Neuronal stem cell (in vitro differentiated cells): ENCODE data around the gene C16orf87.

ENCODE experiments used
- DNase-seq: peaks from one replicate; pipeline ENCODE4 v3.0.0-alpha.2; 2013; ENCODE audit warnings: low spot score
- H2AFZ ChIP-seq: one replicate; pipeline ENCODE4 v1.6.1; 2013; ENCODE audit warnings: mild to moderate bottlenecking, low read length, inconsistent platforms
- H2AK5ac ChIP-seq: 2 replicates; pipeline ENCODE4 v1.6.1; 2013; ENCODE audit warnings: low read depth, mild to moderate bottlenecking, inconsistent platforms, low read length, moderate library complexity, mixed read lengths
- H2BK120ac ChIP-seq: 2 replicates; pipeline ENCODE4 v1.6.1; 2013; ENCODE audit warnings: low read depth, mild to moderate bottlenecking, inconsistent platforms, low read length, moderate library complexity, mixed read lengths
- H2BK12ac ChIP-seq: one replicate; pipeline ENCODE4 v1.6.1; 2013; ENCODE audit warnings: low read length, inconsistent platforms
- H2BK15ac ChIP-seq: 2 replicates; pipeline ENCODE4 v1.6.1; 2013; ENCODE audit warnings: mild to moderate bottlenecking, low read length, inconsistent platforms, mixed read lengths
- H2BK5ac ChIP-seq: one replicate; pipeline ENCODE4 v1.6.1; 2013; ENCODE audit warnings: inconsistent platforms, mild to moderate bottlenecking, low read length, moderate library complexity
- H3K14ac ChIP-seq: one replicate; pipeline ENCODE4 v1.6.1; 2013; ENCODE audit warnings: low read length, inconsistent platforms
- H3K18ac ChIP-seq: 2 replicates; pipeline ENCODE4 v1.6.1; 2013; ENCODE audit warnings: low read length, inconsistent platforms
- H3K23ac ChIP-seq: 2 replicates; pipeline ENCODE4 v1.6.1; 2013; ENCODE audit warnings: low read depth, mild to moderate bottlenecking, mixed read lengths, low read length, inconsistent platforms; ENCODE audit not compliant: poor library complexity
- H3K27ac ChIP-seq: replicated peaks from 3 replicates; pipeline ENCODE4 v1.5.1; 2013; ENCODE audit warnings: low read length, inconsistent platforms
- H3K27me3 ChIP-seq, 3 experiments: 2 replicates each; pipeline ENCODE4 v1.6.1; 2013; ENCODE audit warnings: low read length in 3 of 3, mild to moderate bottlenecking in 2 of 3, inconsistent platforms in 1 of 3, low read depth in 1 of 3, mixed read lengths in 1 of 3, moderate library complexity in 1 of 3; ENCODE audit not compliant: control insufficient read depth in 3 of 3, insufficient read depth in 3 of 3
- H3K36me3 ChIP-seq, 2 donors: replicated peaks in 1 of 2; 2 replicates each; pipeline ENCODE4 v1.6.1; 2013; ENCODE audit warnings: low read length in 2 of 2; ENCODE audit not compliant: control insufficient read depth in 2 of 2, insufficient read depth in 2 of 2
- H3K4ac ChIP-seq: 2 replicates; pipeline ENCODE4 v1.6.1; 2013; ENCODE audit warnings: inconsistent platforms, mild to moderate bottlenecking, low read length, moderate library complexity
- H3K4me1 ChIP-seq, 2 donors: 1 replicate in 1 of 2; 2 replicates in 1 of 2; pipeline ENCODE4 v1.6.1; 2013; ENCODE audit warnings: low read length in 2 of 2, low read depth in 1 of 2; ENCODE audit not compliant: control insufficient read depth in 2 of 2, insufficient read depth in 1 of 2
- H3K4me2 ChIP-seq: one replicate; pipeline ENCODE4 v1.6.1; 2013; ENCODE audit warnings: mild to moderate bottlenecking, low read length, inconsistent platforms; ENCODE audit not compliant: insufficient read depth, poor library complexity, severe bottlenecking
- H3K4me3 ChIP-seq, 2 donors: 2 replicates each; pipeline ENCODE4 v1.5.1; 2013; ENCODE audit warnings: low read length in 2 of 2, mild to moderate bottlenecking in 2 of 2, inconsistent platforms in 1 of 2, moderate library complexity in 1 of 2
- H3K79me1 ChIP-seq: one replicate; pipeline ENCODE4 v1.6.1; 2013; ENCODE audit warnings: low read depth, mild to moderate bottlenecking, inconsistent platforms, low read length, moderate library complexity
- H3K9ac ChIP-seq: one replicate; pipeline ENCODE4 v1.6.1; 2013; ENCODE audit warnings: mild to moderate bottlenecking, low read depth, low read length, inconsistent platforms; ENCODE audit not compliant: poor library complexity
- H3K9me3 ChIP-seq, 2 donors: replicated peaks in 1 of 2; 2 replicates each; pipeline versions ENCODE3 to v1.6.1; 2013; ENCODE audit warnings: low read length in 2 of 2, mild to moderate bottlenecking in 2 of 2, inconsistent platforms in 1 of 2, low read depth in 1 of 2, mixed read lengths in 1 of 2, moderate library complexity in 1 of 2; ENCODE audit not compliant: control insufficient read depth in 2 of 2, insufficient read depth in 1 of 2
- H4K8ac ChIP-seq: one replicate; pipeline ENCODE4 v1.6.1; 2013; ENCODE audit warnings: low read depth, mild to moderate bottlenecking, inconsistent platforms, low read length, moderate library complexity
- H4K91ac ChIP-seq: one replicate; pipeline ENCODE4 v1.6.1; 2013; ENCODE audit warnings: low read length, low read depth, mild to moderate bottlenecking, inconsistent platforms; ENCODE audit not compliant: poor library complexity
- WGBS, 2 donors: extraction: QIAGEN DNeasy Blood & Tissue Kit; methylation state at CpG; one replicate each; pipeline ENCODE4 v1.1.7; 2013; ENCODE audit warnings: missing lambda C conversion rate in 2 of 2, mixed read lengths in 1 of 2; ENCODE audit not compliant: insufficient read length in 2 of 2, insufficient replicate concordance in 1 of 2; ENCODE audit errors: extremely low coverage in 2 of 2; 5-methylcytosine and 5-hydroxymethylcytosine counted together

The C16orf87 gene

DNA sequence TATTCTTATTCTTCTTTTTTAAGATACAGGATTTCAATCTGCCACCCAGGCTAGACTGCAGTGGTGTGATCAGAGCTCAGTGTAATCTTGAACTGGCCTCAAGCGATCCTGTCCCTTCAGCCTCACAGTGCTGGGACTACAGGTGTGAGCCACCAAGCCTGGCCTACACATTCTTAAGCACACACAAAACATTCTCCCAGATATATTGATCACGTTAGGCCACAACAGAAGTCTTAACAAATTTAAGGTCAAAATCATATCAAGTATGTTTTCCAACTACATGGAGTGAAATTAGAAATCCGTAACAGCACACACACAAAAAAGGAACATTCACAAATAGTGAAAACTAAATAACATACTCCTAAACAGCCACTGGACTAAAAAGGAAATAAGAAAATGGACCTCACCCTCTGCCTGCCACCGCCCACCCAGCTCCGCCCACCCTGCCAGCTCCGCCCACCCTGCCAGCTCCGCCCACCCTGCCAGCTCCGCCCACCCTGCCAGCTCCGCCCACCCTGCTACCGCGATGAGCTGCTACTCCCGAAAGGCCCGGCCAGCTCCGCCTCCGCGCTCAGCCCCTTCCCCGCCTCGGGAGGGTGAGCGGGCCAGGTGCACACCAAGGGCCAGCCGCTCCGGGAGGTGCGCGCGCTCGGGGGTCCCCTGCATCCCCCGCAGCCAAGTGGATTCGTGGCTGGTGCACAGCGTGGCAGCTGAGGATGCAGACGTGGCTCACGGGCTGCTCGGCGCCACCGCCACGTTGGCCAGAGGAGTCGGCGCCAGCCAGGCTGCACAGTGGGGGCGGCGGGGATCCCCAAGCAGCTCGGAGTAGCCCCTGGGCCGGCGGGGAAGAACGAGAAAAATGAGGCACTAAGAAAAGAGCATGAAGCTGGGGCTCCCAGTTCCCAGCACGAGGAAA, 41.2 kb downstream of the C16orf87 start:
- H3K79me1 ChIP-seq, result no peaks in the 10 kb centered on the region
- H2BK120ac ChIP-seq, result no peak overlapping the region
- peak overlapping the region; percentile 80 for H2AFZ ChIP-seq
- H3K14ac ChIP-seq, result peak overlapping the region; percentile 86
- H3K4me1 ChIP-seq, result no peaks in the 10 kb centered on the region
- peaks cover 0 to 18% of the 10 kb centered on the region in 2 donors for H3K9me3 ChIP-seq
- H3K36me3 ChIP-seq, result no peaks in the 10 kb centered on the region
- no peak overlapping the region for H3K27ac ChIP-seq
- peak overlapping the region; percentile 95 for H3K9ac ChIP-seq
- H2AK5ac ChIP-seq, result no peak overlapping the region
- no peak overlapping the region for H3K4ac ChIP-seq
- peak overlapping the region; percentile 96 for H3K18ac ChIP-seq
- no peak overlapping the region for H2BK15ac ChIP-seq
- peak overlapping the region; percentile 82 for H3K4me2 ChIP-seq
- WGBS, 2 donors, result no CpG with 5 or more reads among the region's 43 CpGs
- no peak overlapping the region for H2BK12ac ChIP-seq
- no peaks in the 10 kb centered on the region for H3K27me3 ChIP-seq
- H3K23ac ChIP-seq, result peak overlapping the region; percentile 99
- H4K91ac ChIP-seq, result no peak overlapping the region
- H2BK5ac ChIP-seq, result no peak overlapping the region
- peak overlapping the region; percentile 38 to 81 for H3K4me3 ChIP-seq
- peak overlapping the region; percentile 45 for H4K8ac ChIP-seq
- DNase-seq, result peak; percentile 61

GRCh38 chr16:46788891-46789474, 42.0 kb downstream of the C16orf87 start:
- Histone ChIP-seq H3K4ac (no peak overlapping the region), H3K4me2 (no peak overlapping the region), H3K9ac (no peak overlapping the region), H3K9me3 (peaks cover 0 to 13% of the 10 kb centered on the region in 2 donors), H3K14ac (no peak overlapping the region), H3K36me3 (no peaks in the 10 kb centered on the region), H2BK5ac (no peak overlapping the region), H3K23ac (no peak overlapping the region), H2AFZ (no peak overlapping the region), H3K4me1 (no peaks in the 10 kb centered on the region), H3K27ac (no peak overlapping the region), H2BK12ac (no peak overlapping the region), H3K79me1 (no peaks in the 10 kb centered on the region), H3K18ac (no peak overlapping the region), H2AK5ac (no peak overlapping the region), H2BK120ac (no peak overlapping the region), H4K91ac (no peak overlapping the region), H4K8ac (no peak overlapping the region), H2BK15ac (no peak overlapping the region), H3K27me3 (no peaks in the 10 kb centered on the region), H3K4me3 (no peak overlapping the region)
- WGBS, 2 donors, result no CpG with 5 or more reads among the region's 3 CpGs
- no peak for DNase-seq

GRCh38 chr16:46787909-46788308, 43.1 kb downstream of the C16orf87 start:
- no peak overlapping the region for H2AFZ ChIP-seq

More at GRCh38 chr16:46787909-46788308, 43.1 kb downstream of the C16orf87 start:
- H3K4me3 ChIP-seq, result no peak overlapping the region
- no peak for DNase-seq
- H2BK120ac ChIP-seq, result no peak overlapping the region
- H4K8ac ChIP-seq, result no peak overlapping the region
- no peaks in the 10 kb centered on the region for H3K27me3 ChIP-seq
- H3K79me1 ChIP-seq, result no peaks in the 10 kb centered on the region
- WGBS, 2 donors, result no CpG with 5 or more reads among the region's 1 CpG
- no peak overlapping the region for H2BK15ac ChIP-seq
- H4K91ac ChIP-seq, result no peak overlapping the region
- H3K9me3 ChIP-seq, result peaks cover 0 to 3% of the 10 kb centered on the region in 2 donors
- H3K9ac ChIP-seq, result no peak overlapping the region
- H3K4me1 ChIP-seq, result no peaks in the 10 kb centered on the region
- H3K23ac ChIP-seq, result no peak overlapping the region
- no peak overlapping the region for H3K4me2 ChIP-seq
- no peak overlapping the region for H3K18ac ChIP-seq
- no peak overlapping the region for H2BK5ac ChIP-seq
- H3K36me3 ChIP-seq, result no peaks in the 10 kb centered on the region
- H3K14ac ChIP-seq, result no peak overlapping the region
- H3K27ac ChIP-seq, result no peak overlapping the region
- H2AK5ac ChIP-seq, result no peak overlapping the region
- no peak overlapping the region for H3K4ac ChIP-seq
- H2BK12ac ChIP-seq, result no peak overlapping the region
